Measurements from ENCODE around the gene LLGL1.
A peak's percentile ranks its signal among the peaks of the same experiment; 100 is the strongest.

Gene LLGL1

GRCh38 chr17:18263885-18264682 is 38.6 kb downstream of the LLGL1 start:
- DNase-seq (ENCODE audit: insufficient read length, low spot score) (no peak), FAIRE-seq (no peak)

GRCh38 chr17:18267366-18267765 is 41.9 kb downstream of the LLGL1 start:
- FAIRE-seq (peak; percentile 84), DNase-seq (ENCODE audit: insufficient read length, low spot score) (no peak)

GRCh38 chr17:18267927-18268711 is 42.7 kb downstream of the LLGL1 start:
- peak; percentile 72 for FAIRE-seq
- DNase-seq (ENCODE audit: insufficient read length, low spot score), result peak; percentile 56

GRCh38 chr17:18270046-18270931 is 44.9 kb downstream of the LLGL1 start:
- DNase-seq (ENCODE audit: insufficient read length, low spot score) (no peak), FAIRE-seq (peak; percentile 74)

- DNase-seq (ENCODE audit: insufficient read length, low spot score), result no peak
- FAIRE-seq, result no peak
These were observed 51.6 kb downstream of the LLGL1 start for GRCh38 chr17:18277076-18277475.

GRCh38 chr17:18278867-18279266 is 53.4 kb downstream of the LLGL1 start:
- no peak for FAIRE-seq
- no peak for DNase-seq (ENCODE audit: insufficient read length, low spot score)

- DNase-seq (ENCODE audit: insufficient read length, low spot score), result no peak
- peak; percentile 68 for FAIRE-seq
These were observed 54.8 kb downstream of the LLGL1 start for GRCh38 chr17:18280249-18280648.

- no peak for FAIRE-seq
- no peak for DNase-seq (ENCODE audit: insufficient read length, low spot score)
These were observed 55.4 kb downstream of the LLGL1 start for GRCh38 chr17:18280766-18281371.

- FAIRE-seq (peak; percentile 23), DNase-seq (ENCODE audit: insufficient read length, low spot score) (no peak)
These were observed 56.4 kb downstream of the LLGL1 start for GRCh38 chr17:18281788-18282187.

- FAIRE-seq (peak; percentile 84), DNase-seq (ENCODE audit: insufficient read length, low spot score) (no peak)
These were observed 59.9 kb downstream of the LLGL1 start for GRCh38 chr17:18285296-18285695.

- no peak for DNase-seq (ENCODE audit: insufficient read length, low spot score)
- FAIRE-seq, result no peak
These were observed 66.5 kb downstream of the LLGL1 start for GRCh38 chr17:18291718-18292540.
